Heart left ventricle (tissue), 13 donors: Measurements from ENCODE around the gene PHEX.

Source experiments
- CTCF ChIP-seq, 12 donors: fragments of 200-600 bp; sonication (generic) in 4 of 12; IDR thresholded peaks; one replicate each; pipeline versions ENCODE4 v1.5.0 to v1.8.0; 2018 to 2022; ENCODE audit warnings: antibody characterized with exemption in 12 of 12, mild to moderate bottlenecking in 5 of 12
- POLR2A ChIP-seq, 2 donors: fragments of 450-650 bp; IDR thresholded peaks; one replicate each; pipeline ENCODE4 v1.6.1; 2017; ENCODE audit warnings: antibody characterized with exemption in 2 of 2, mild to moderate bottlenecking in 2 of 2, moderate library complexity in 2 of 2
- donor health status: ischemic (EF 13 %, LVEDD 7.1; RV severe dilation, severe dysfunction).
- donor health status: DM: no; HTN: yes; CAD: no.
- donor health status: DM: no; HTN: no; CAD: no.
- donor health status: ischemic (EF 25% LVEDD 6.9; RV normal size, moderate dysfunction).
- donor health status: ischemic (EF 25% LVEDD 5.7; RV mildly dilated, moderate dysfunction).
- donor health status: ischemic (EF 35%, LVEDD 5.7; RV mildly dilated, moderate dysfunction).
- donor health status: nonischemic (EF 11% LVEDD 7.7; RV severe dilation, severe dysfunction).
- donor health status: DM: yes; HTN: yes; CAD: no.
- donor health status: PGD.
- donor health status: ischemic (EF 29% LVEDD 5.4; RV normal size, mild dysfunction).
- donor health status: nonischemic (EF 23%, LVEDD 6.1; RV moderate dilation, normal function).

DNA sequence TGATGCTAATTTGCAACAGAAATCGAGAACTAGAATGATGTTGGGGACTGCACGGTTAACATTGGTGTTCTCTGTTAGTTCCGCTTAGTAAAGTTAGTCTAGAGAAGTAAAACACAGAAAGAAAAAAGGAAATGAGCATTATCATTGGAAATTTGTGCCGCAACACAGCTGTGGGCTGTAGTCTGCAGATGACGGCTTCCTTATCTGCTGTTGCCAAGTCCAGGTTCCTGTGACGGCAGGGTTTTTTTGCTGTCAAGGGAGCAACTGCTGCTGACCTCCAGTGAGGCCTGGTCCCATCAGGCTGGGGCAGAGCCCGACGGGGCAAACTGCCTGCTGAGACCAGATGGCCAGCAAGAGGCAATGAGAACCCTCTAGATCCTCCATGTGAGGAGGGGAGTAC lies 38.9 kb upstream of the PHEX start:
- TF ChIP-seq CTCF (IDR thresholded peaks at IDR 0.05) (no peak), POLR2A (IDR thresholded peaks at IDR 0.05) (no peak)
